Esophagus muscularis mucosa (tissue), 3 donors: Measurements from ENCODE around the gene ZFAND6.

Source experiments
- CTCF ChIP-seq, 3 experiments: fragments of 200-600 bp in 2 of 3; fragments of 450-650 bp in 1 of 3; sonication (generic) in 2 of 3; IDR thresholded peaks; one replicate each; pipeline ENCODE4 v1.5.1; 2017 to 2019; ENCODE audit warnings: antibody characterized with exemption in 3 of 3, mild to moderate bottlenecking in 2 of 3, moderate library complexity in 1 of 3
- POLR2A ChIP-seq: fragments of 450-650 bp; IDR thresholded peaks from one replicate; pipeline ENCODE4 v1.6.1; 2017; ENCODE audit warnings: antibody characterized with exemption, moderate library complexity, mild to moderate bottlenecking, low read depth

DNA sequence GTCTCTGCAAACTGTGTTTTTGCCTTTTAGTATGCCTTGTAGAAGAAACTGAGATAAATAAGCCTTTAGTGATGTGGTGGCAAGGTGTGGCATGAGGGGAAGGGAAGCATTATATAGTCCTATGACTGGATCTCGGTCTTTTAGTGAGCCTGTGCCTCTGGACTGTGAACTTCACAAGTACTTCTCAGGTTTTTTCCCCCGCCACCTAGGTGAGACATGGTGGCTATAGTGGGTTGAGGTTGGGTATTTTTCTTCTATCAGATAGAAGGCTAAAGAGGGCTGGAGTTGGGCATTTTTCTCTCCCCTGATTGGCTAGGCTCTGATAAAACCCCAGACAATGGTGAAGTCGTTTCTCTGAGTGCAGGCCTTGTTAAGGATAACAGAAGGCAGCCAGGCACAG is 38.7 kb upstream of the ZFAND6 start:
- TF ChIP-seq POLR2A (no peak), CTCF (IDR thresholded peaks at IDR 0.05) (no peak)
